GM19397 (cell line): ENCODE data around the gene HLF.

ENCODE experiments used
- ATAC-seq: cut with Tn5 transposase; IDR thresholded peaks from one replicate; pipeline ENCODE4 v1.9.1; 2021; ENCODE audit warnings: mild to moderate bottlenecking, moderate library complexity; ENCODE audit not compliant: unreplicated experiment

Gene HLF

GRCh38 chr17:55249861-55250260, 14.9 kb upstream of the HLF start:
- ATAC-seq: no peak

DNA sequence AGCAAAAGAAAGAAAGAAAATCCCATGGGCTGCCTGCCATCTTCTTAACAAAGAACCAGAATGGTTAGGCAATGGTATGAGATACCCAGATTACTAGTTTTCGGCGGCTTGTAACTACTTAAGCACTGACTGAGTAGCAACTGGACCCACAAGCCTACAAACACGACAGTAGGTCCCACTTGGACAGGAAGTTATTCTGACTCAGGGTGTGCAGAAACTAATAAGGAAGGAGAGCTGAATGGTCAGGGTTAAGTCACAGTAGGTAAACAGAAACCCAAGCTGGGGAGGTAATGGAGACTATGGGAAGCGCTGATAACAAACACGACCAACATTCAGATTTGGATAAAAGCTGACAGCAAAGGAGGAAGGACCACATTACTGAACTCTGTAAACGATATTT, 10.4 kb upstream of the HLF start:
- ATAC-seq: no peak

DNA sequence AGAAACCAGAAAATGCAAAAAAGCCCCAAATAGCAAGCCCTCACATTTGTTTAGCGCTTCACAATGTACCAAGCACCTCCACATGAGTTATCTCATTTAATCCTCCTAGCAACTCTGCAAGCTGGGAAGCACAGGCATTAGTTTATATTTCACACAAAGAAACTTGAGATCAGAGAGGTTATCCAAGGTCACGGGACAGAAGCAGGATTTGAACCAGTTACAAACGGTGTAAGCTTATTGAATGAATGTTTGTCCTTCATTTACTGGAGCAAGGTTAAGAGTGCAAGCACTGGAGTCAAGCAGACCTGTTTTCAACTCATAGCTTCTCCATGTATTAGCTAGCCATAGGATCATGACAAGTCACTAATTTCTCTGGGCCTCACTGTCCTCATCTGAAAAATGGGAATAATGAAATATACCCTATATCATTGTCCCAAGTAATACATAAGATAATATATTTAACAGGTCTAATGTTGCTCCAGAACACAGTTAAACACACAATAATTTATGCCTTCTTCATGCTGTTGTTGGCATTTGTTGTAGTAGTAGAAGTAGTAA, 6.1 kb upstream of the HLF start:
- ATAC-seq: no peak

DNA sequence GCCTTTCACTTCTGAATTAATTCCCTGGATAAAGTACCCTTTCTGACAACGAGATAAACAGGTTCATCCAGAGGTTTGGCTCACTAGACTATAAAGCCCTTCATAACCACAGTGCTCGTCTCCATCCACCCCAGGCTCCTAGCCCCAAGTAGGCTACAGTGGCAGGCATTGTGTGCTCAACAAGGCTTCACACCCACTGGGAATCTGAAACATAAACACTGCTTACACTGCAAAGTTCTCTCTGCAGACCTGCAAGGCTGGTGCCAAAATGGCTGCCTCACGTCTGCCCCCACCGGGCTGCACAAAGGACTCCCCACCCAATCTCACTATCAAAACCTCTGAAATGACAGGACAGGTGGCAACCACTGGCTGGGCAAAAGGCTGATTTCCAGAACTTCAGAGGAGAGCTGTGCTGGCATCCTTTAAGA, 5.1 kb upstream of the HLF start:
- ATAC-seq: no peak

DNA sequence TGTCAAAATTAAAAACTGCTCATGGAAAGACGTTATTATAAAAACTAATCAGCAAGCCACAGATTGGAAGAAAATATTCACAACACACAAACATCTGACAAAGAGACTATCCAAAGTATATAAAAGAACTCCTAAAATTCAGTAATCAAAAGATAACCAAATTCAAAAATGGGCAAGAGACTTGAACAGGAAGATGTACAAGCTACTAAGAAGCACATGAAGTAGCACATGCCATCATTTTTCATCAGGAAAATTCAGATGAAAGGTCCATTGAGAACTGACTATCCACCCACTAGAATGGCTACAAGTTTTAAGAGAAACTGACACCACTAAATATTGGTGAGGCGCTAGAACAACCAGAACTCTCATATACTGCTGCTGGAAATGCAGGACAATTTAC, 3.4 kb upstream of the HLF start:
- ATAC-seq: no peak

- no peak for ATAC-seq
These were observed 1.0 kb upstream of the HLF start for GRCh38 chr17:55263569-55264277.

DNA sequence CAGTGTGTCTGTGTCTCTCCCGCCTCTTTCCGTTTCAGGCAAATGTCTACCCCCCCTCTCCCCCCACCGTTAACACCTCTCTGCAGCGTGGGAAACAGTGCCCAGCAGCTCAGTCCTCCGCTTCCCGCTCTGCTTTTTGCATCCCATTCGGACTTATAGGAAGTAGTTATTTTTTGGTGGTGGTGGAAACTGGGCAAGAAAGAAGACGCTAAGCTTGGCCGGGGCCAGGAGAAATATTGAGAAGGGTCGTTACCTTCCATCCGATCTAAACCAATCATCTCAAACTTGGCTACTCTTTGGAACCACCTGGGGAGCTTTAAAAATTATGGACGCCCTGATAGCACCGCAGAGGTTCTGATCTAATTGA, 499 bp upstream of the HLF start:
- no peak for ATAC-seq

- ATAC-seq: no peak
These were observed 706 bp downstream of the HLF start for GRCh38 chr17:55265311-55266021.

DNA sequence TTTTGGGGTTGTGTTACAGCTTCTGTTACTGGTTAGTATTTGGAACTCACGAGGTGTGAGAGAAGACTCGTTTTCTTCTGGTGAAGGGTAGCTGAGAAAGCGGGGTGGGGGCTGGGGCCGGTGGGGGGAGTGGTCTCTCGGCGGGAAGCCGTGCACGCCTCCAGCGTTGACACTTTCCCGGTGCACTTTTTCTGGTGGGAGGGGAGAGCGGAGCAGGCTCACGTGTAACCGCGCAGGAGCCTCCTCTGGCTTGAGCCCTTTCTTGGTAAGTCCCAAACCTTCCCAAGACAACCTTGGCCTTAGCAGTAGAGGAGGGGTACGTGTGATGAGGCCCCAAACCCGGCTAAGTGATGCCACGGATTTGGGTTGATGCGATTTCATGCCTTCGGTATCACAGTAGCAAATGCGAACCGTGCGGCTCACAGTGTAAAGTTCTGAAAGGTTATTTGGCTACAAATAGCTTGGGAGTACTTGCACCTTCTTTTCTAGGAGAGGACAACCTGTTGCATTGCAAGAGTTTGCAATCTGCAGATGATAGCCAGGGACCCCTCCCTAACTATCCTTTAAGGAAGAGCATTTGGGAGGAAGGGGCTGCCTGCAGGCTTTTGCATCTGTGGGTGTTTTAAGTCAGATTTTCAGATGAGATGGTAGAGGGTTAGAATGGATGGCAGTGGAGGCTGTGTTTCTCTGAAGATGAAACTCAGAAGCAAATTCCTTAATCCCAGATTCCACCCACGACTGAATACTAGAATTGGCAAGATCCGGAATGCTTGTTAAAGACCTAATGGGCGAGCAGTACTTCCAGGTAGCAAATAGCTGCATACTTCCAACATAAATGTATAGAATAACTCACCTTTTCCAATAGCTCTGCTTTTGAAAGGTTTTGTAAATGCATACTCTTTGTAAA, 1.5 kb downstream of the HLF start:
- ATAC-seq: no peak

DNA sequence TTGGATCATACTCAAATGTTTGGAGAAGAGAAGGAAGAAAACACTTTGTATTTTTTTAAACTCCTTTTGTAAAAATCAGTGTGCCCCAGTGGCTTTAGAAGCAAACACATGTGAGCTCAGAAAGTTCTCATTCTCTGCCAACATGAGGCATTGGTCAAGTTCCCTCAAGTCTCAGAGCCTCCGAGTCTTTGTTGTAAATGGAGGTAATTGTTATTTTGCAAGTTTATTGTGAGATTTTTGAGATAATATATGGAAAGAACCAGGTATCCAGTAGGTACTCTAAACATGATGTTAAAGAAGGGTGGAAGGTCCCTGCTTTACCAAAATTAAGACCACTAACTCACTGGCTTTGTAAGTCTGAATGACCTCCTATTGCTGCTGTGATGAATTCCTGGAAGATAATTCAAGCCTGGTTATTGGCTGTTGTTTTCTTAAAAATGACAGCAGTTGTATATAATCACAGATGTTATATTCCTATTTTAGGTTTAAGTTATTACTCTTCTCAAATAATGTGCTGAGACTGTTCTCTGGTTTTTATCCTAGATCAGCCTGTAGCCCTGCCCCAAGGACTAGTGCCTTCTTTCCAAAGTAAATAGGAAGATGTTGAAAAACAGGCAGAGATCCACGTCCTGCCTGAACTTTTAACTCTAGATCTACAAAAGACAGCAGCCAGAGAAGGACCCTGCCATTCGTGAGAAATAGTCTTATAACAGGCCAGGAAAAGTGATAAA, 2.4 kb downstream of the HLF start:
- no peak for ATAC-seq

GRCh38 chr17:55267777-55268648, 3.3 kb downstream of the HLF start:
- no peak for ATAC-seq

DNA sequence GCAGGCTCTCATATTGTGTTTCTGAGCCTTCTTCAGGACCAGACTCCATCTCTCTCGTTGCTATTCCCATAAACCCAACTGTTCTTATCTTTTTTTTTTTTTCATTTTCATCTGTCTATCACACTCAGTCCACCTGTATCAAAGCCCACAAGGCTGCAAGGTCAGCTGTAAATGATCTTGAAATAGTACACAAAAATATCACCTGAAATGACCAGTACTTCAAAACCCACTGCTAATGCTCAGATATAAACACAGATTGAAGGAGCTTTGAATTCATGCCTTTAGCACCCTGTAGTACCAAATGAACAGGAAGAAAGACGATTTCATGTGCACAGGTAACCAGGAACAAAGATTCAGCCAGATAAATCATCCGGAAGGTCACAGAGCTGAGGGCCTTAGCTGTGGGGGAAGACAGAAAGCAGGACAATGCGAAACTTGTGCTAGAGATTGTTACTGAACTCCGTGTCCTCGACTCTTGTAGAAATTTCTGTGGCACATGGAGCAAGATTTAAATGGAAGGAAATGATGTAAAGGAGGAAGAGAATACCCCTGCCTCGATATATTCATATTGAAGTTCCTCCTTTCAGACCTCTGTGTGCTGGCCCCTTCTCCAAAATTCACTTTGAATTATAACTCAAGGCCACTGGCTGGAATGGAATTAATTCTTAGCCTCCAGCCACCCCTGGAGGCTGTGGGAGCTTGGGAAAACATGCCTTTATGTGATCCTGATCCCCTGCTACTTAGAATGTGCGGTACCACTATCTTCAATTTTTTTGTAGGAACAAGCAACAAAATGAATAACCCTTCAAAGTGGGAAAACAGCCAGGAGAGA, 4.1 kb downstream of the HLF start:
- ATAC-seq: no peak

DNA sequence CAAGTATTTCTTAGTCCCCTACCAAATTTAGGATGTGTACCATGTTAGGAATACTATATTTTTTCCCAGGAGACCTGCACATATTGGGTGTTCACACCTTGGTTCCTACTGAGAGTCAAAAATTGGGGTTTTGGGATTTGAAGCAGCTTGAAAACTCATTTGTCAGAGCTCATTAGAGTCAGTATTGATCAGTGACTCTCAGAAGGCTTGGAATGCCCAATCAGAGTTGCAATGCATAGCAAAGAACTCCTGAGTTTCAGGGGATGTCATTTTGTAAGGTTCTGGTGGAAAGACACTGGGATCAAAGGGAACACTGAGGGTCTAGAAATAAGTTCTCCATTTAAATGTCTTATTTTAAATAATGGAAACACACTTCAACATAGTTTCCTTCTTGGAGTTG, 5.1 kb downstream of the HLF start:
- ATAC-seq: no peak

DNA sequence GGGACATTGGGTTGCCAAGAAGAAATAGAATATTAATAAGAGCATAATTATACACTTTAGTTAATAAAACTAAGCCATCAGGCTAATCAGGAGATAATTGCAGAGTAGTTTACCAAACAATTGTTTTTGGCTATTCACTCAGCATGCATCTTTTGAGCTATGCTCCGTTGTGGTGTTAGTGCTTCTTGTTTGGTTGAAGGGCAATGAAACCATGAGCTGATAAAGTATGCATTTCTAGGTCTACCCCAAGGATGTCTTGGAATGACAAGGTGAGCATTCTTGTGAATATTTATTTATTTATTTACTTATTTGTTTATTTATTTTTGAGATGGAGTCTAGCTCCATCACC, 6.4 kb downstream of the HLF start:
- ATAC-seq: no peak

DNA sequence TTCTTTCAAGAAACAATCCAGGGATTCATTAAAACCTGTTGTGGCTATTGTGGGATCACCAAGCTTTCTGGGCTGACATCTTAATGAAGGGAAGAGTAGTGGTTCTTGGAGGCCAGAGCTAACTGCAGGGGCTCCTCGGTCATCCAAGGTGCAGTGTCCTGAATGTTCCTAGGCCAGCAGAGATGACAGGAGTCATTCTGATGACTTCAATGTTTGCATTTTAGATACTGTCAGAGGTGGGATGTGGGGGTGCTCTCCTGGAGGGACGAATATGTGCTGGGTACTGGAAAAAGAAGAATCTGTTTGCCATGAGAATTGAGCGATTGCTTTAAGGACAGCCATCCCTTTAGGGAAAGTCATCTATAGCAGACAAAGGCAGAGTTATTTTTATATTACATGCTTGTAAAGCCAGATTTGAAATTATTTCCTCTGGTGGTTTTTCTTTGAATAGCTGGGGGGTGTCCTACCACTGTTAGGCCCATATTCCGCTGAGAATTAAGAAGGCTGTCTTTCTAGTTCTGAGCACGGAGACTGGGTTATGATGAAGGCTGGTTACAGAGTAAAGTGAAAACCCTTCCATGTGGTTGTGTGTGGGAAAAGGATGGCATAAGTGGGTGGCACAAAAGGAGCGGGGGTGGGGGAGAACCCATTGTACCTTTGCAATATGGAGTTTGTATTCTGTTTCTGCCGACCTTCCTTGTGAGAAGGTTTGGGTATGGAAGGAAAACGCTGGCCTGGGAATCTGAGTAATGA, 7.4 kb downstream of the HLF start:
- no peak for ATAC-seq

DNA sequence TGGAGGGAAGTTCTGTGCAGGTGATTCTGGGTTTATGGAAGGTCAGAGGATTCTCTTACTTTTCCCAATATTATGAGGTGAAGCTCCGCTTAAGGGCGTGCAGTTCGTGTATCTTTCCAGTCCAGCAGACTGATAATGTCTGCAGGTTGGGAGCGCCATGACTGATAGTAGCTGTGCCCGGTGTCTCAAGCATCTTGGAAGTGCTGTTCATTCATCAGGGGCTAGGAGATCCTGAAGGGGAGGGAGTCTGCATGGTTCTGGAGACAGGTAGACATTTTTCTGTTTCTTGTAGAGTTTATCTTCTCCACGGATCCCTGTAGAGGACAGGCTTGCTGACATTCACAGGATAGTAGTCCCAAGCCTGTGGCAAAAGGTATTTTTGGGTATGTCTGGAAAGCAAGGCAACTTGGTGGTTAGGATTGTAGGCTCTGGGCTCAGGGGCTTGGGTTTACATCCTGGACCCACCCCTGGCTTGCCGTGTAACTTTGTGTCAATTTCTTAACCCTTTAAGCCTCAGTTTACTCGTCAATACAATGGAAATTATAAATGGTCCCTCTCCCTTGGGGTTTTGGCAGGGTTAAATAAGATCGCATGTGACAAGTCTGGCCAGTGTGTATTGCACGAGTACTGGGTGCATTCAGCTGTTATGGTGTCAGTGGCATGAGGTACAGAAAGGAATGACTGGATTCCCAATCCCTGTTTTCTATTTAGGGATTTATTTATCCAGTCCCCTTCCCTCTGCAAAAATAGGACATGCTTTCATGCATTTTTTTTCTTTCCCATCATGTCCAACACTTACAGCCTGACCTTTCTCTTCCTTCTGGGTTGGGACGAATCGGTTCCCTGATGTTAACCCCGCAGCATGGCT, 8.2 kb downstream of the HLF start:
- ATAC-seq: no peak

GRCh38 chr17:55273579-55274354, 9.0 kb downstream of the HLF start:
- ATAC-seq: no peak
